ENCODE data around the gene LSM14B. TPM values are rescaled to one million over a fixed set of nuclear protein-coding genes. Genes with fewer than 3 reads are reported as not detected.
A peak's percentile ranks its signal among the peaks of the same experiment; 100 is the strongest.

The LSM14B gene
- total RNA-seq, 6 experiments from 2014 or later, result 40.4 to 42.7 (median 40.9) TPM

- Mint-ChIP-seq H3K36me3 (ENCODE audit: low read depth) (peaks cover 8% of the 10 kb centered on the region), H3K9me3 (no peaks in the 10 kb centered on the region), H3K27ac (no peak overlapping the region), H3K4me3 (no peak overlapping the region), H3K27me3 (ENCODE audit: insufficient read depth) (no peaks in the 10 kb centered on the region; the same call in 1 of the 2 replicates), H3K4me1 (ENCODE audit: low read depth) (peaks cover 18% of the 10 kb centered on the region)
- no peak for TF ChIP-seq CTCF (IDR thresholded peaks at IDR 0.05)
- no peak for DNase-seq
Observed at GRCh38 chr20:62179162-62179504, 56.9 kb downstream of the LSM14B start.

GRCh38 chr20:62181808-62182207, 59.5 kb downstream of the LSM14B start:
- no peak for DNase-seq
- peaks cover 26% of the 10 kb centered on the region for H3K4me1 Mint-ChIP-seq (ENCODE audit: low read depth)

GRCh38 chr20:62182469-62183425, 60.5 kb downstream of the LSM14B start, which contains the start of gene MTG2:
Gene MTG2 (plus strand): TSS chr20:62183028. CDS start chr20:62193421, 10,393 bp downstream.
- Mint-ChIP-seq H3K36me3 (ENCODE audit: low read depth) (peaks cover 7% of the 10 kb centered on the region), H3K4me3 (peak within 1 kb of the TSS; percentile 96), H3K27ac (peak within 1 kb of the TSS; percentile 94), H3K4me1 (ENCODE audit: low read depth) (peaks cover 36% of the 10 kb centered on the region), H3K27me3 (ENCODE audit: insufficient read depth) (no peaks in the 10 kb centered on the region; the same call in 1 of the 2 replicates), H3K9me3 (no peaks in the 10 kb centered on the region)
- TF ChIP-seq CTCF (IDR thresholded peaks at IDR 0.05), result no peak
- peak; percentile 92 for DNase-seq

More at GRCh38 chr20:62181808-62182207, 59.5 kb downstream of the LSM14B start:
- no peak for TF ChIP-seq CTCF (IDR thresholded peaks at IDR 0.05)
- H3K27me3 Mint-ChIP-seq (ENCODE audit: insufficient read depth), result no peaks in the 10 kb centered on the region; the same call in 1 of the 2 replicates
- H3K27ac Mint-ChIP-seq, result peak overlapping the region; percentile 94
- H3K36me3 Mint-ChIP-seq (ENCODE audit: low read depth), result peaks cover 7% of the 10 kb centered on the region
- no peaks in the 10 kb centered on the region for H3K9me3 Mint-ChIP-seq
- H3K4me3 Mint-ChIP-seq, result peak overlapping the region; percentile 96

GRCh38 chr20:62183426-62184142, 61.3 kb downstream of the LSM14B start:
- H3K9me3 Mint-ChIP-seq, result no peaks in the 10 kb centered on the region
- H3K4me3 Mint-ChIP-seq, result peak overlapping the region; percentile 96
- no peaks in the 10 kb centered on the region; the same call in 1 of the 2 replicates for H3K27me3 Mint-ChIP-seq (ENCODE audit: insufficient read depth)
- H3K27ac Mint-ChIP-seq, result peak overlapping the region; percentile 94
- peaks cover 38% of the 10 kb centered on the region for H3K4me1 Mint-ChIP-seq (ENCODE audit: low read depth)
- DNase-seq, result no peak
- no peak for TF ChIP-seq CTCF (IDR thresholded peaks at IDR 0.05)
- peaks cover 7% of the 10 kb centered on the region for H3K36me3 Mint-ChIP-seq (ENCODE audit: low read depth)

Other genes with a start within 250 kb of the LSM14B start
- 10 to 100 TPM in 3 of 6 experiments, 1 to 10 TPM in 3; 9.4 to 11.7 (median 9.9) TPM for gene TAF4, start 56.6 kb upstream of the LSM14B start, total RNA-seq (2021; fragmentation: NEBNext Ultra II Directional; extraction: Animal tissue kit (Norgen Biotek cat#: 25700))
- 100 to 1,000 TPM; 296 to 357 (median 334) TPM for gene PSMA7, start 20.9 kb downstream of the LSM14B start, total RNA-seq (2021; fragmentation: NEBNext Ultra II Directional; extraction: Animal tissue kit (Norgen Biotek cat#: 25700))
- 1 to 10 TPM; 5.5 to 7.9 (median 5.9) TPM for gene SS18L1, start 21.3 kb downstream of the LSM14B start, total RNA-seq (2021; fragmentation: NEBNext Ultra II Directional; extraction: Animal tissue kit (Norgen Biotek cat#: 25700))
- 10 to 100 TPM; 27.9 to 33.8 (median 30.2) TPM for gene MTG2, start 60.6 kb downstream of the LSM14B start, total RNA-seq (2021; fragmentation: NEBNext Ultra II Directional; extraction: Animal tissue kit (Norgen Biotek cat#: 25700))
- not detected for gene HRH3, start 97.8 kb downstream of the LSM14B start, total RNA-seq (2021; fragmentation: NEBNext Ultra II Directional; extraction: Animal tissue kit (Norgen Biotek cat#: 25700))
- gene OSBPL2, start 116.0 kb downstream of the LSM14B start, total RNA-seq (2021; fragmentation: NEBNext Ultra II Directional; extraction: Animal tissue kit (Norgen Biotek cat#: 25700)), result 10 to 100 TPM; 32.2 to 37.6 (median 33.5) TPM
- 100 to 1,000 TPM; 126 to 133 (median 129) TPM for gene ADRM1, start 180.5 kb downstream of the LSM14B start, total RNA-seq (2021; fragmentation: NEBNext Ultra II Directional; extraction: Animal tissue kit (Norgen Biotek cat#: 25700))
- 1 to 10 TPM; 1.2 to 2.4 (median 1.5) TPM for gene LAMA5, start 244.8 kb downstream of the LSM14B start, total RNA-seq (2021; fragmentation: NEBNext Ultra II Directional; extraction: Animal tissue kit (Norgen Biotek cat#: 25700))

Measured in HFFc6 (cell line).